ENCODE data around the gene BDNF.

Gene BDNF

DNA sequence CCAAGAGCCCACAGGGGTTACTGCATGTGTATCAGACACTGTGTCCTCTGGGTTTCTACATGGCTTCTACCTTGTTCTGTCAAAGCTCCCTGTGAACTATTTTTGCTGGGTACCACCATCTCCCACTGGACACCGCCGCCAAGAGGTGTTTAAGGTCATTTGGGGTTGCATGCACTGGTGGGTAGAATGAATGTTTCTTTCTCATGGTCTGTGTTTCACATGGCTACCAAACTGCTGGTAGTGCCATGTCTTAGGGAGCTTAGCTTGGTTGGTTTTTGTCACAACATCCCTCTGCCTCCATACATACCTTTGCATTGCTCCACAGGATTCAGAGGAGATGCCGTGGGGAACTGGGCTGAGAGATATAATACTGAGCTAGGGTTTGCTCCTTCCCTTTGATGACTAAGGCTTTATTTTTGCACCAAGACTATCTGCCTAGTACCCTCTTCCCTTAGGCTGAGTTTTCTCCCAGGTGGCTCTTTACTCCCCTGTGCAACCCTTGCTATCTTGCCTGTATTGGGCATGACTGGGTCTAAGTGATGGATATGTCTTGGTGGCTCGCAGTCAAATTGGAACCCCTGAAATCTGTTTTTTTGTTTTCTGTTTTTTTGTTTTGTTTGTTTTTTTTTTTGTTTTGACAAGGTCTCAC, 73.2 kb downstream of the BDNF start:
- H3K27ac Mint-ChIP-seq: no peak overlapping the region
- no peaks in the 10 kb centered on the region for H3K4me1 Mint-ChIP-seq

DNA sequence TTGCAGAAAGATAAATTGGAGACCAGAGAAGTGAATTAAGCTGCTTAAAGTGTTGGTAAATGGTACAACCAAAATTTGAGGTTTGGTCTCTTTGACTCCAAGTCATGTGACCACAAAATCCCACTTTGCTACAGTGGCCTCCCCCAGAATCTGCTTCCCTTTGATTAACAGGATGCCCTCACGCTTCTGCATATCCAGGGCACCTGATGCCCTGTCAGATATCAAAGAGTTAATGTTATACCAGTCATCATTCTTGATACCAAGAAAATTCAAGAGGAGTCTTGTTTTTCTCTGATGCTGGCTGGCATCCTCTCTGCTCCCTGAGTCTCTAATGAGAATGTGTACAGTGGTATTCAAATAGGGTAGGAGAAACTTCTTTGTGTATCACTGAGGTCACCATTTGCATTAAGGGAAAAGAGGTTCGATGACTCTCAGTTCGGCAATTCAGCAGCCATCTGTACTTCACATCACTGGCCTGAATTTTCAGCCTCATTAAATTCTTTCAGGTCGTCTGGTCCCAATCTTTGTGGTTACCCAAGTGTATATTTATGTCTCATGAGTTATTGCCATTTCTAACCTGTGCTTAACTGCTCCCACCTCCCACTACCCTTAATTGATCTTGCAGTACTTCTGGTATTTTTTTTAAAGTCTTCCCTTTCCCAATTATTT, 73.9 kb downstream of the BDNF start:
- Mint-ChIP-seq H3K4me1 (no peaks in the 10 kb centered on the region), H3K36me3 (no peaks in the 10 kb centered on the region), H3K27ac (no peak overlapping the region)

More for the DNA sequence above, 73.2 kb downstream of the BDNF start:
- no peak for DNase-seq (ENCODE audit: low spot score in 2 of 2)
- Mint-ChIP-seq H3K4me3 (no peak overlapping the region), H3K36me3 (no peaks in the 10 kb centered on the region), H3K9me3 (peaks cover 4% of the 10 kb centered on the region)
- ATAC-seq: no peak

DNA sequence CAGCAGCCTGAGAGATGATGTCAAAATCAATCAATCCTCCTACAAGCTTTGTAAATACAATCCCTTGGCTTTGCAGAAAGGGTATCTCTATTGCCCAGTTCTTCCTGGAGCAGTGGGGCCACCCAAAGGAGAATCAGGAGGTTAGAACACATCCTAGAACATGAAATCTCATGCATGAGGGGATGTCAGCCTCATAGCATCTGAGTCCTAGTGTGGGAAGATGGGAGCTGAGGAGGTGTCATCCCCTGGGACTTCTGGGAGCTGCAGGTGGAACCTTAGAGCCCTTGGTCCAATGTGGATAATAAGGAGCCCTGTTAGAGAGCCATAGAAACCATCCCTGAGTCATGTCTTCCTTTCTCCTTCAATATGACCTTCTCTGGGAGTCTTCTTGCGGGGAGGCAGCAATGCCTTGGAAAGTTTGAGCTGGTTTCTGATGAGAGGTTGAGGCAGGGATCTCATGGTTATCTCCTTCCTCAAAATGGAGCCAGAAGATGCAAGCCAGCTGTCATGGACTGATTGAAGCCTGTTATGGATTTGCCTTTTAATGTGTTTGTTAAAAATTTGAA, 74.8 kb downstream of the BDNF start:
- ATAC-seq (no peak), DNase-seq (ENCODE audit: low spot score in 2 of 2) (no peak)
- Mint-ChIP-seq H3K9me3 (peaks cover 4% of the 10 kb centered on the region), H3K4me3 (no peak overlapping the region), H3K27ac (no peak overlapping the region), H3K36me3 (no peaks in the 10 kb centered on the region), H3K4me1 (no peaks in the 10 kb centered on the region)

More for the DNA sequence above, 73.9 kb downstream of the BDNF start:
- ATAC-seq (no peak), DNase-seq (ENCODE audit: low spot score in 2 of 2) (no peak)
- H3K4me3 Mint-ChIP-seq: no peak overlapping the region
- peaks cover 4% of the 10 kb centered on the region for H3K9me3 Mint-ChIP-seq

DNA sequence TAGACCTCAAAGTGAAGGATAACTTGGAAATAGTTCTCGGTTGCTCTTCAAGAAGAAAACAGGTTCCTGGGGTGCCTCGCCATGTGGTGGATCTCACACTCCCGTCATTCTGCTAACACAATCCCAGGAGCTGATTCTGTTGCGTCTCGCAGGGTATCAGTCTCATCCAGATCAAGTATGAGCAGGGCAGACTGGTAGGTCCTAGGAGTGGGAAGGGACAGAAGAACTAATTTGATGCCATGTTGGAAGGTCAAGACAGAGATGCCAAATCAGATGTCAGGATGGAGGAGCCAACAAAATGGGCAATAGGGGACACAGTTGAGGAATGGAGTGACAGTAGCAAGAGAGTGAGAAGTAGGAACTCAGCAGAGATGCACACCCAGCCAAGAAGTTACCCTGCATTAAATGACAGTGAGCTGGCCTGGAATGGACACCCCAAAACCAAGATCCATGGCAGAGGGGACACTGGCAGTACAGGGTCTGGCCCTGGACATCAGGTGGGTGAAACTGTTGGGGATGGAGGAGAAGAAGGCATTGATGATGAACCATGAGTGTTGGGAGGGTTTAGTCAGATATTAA, 76.2 kb downstream of the BDNF start:
- H3K9me3 Mint-ChIP-seq: peaks cover 4% of the 10 kb centered on the region
- H3K27ac Mint-ChIP-seq: no peak overlapping the region
- H3K36me3 Mint-ChIP-seq: no peaks in the 10 kb centered on the region

DNA sequence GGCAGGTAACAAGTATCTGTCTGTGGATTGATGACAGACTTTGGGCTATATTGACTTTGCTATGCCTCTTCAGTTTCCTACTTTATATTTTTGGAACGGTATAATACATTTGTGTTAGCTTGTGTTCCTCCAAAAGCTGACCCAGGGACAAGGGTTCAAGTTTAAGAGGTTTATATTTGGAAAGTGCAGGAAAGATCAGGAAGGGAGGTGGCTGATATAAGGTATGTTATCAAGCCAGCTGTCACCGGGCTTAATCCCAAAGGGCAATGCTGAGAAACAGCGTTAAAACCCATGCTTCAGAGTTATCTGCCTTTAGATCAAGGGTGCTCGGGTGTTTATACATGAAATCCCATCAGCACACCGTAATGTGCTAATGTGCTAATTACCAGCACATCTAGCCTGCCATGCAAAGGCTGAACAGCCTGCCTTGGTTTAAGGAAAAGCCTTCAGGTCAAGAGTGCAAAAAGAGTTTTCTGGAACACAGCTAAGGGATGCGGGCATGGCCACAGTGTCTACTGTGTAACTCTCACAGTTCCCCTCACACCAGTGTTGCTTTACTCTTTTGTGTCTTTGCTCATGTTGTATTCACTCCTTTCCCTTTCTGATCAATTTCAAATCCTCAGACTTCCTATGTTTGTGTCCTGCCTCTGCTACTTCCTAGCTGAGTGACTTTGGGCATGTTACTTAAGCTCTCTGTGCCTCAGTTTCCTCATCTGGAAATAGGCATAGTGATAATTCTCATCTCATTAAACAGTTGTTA, 77.5 kb downstream of the BDNF start:
- ATAC-seq (no peak), DNase-seq (ENCODE audit: low spot score in 2 of 2) (no peak)
- Mint-ChIP-seq H3K4me1 (no peaks in the 10 kb centered on the region), H3K36me3 (no peaks in the 10 kb centered on the region), H3K27ac (no peak overlapping the region), H3K9me3 (peaks cover 4% of the 10 kb centered on the region), H3K4me3 (no peak overlapping the region)

More for the DNA sequence above, 76.2 kb downstream of the BDNF start:
- H3K4me3 Mint-ChIP-seq: no peak overlapping the region
- no peaks in the 10 kb centered on the region for H3K4me1 Mint-ChIP-seq
- ATAC-seq (peak; percentile 7), DNase-seq (ENCODE audit: low spot score in 2 of 2) (no peak)

DNA sequence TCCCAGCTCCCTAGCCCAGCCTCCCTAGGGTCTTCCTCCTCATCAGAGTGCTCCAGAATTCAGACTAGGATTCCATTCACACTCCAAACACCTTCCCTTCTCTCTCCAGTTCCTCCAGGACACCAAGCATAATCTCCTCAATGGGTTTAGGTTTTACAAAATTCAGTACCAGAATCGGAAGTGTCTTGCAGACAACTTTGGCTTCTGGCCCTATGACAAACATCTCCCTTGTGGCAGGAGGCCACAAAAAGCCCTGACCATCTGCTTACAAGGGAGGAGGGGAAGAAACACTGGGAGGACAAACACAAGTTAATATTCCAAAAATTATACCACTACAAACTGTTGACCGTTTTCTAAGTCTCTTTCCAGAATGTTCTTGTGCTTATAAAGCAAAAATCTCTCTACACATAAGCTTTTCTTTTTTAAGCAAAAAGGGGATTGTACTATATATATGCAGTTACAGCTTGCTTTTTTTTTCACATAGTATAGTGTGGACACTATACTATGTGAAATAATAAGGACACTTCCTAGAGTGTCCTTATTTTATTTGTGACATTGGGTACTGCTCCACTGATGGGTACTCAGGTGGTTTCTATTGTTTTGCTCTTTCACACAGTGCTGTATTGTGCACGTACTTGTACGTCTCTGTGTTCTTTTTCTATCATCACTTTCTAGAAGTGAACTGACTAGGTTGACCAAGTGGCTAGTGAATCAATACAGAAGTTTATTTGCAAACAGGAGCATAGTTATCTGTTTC, 78.7 kb downstream of the BDNF start:
- ATAC-seq: no peak
- Mint-ChIP-seq H3K9me3 (peaks cover 4% of the 10 kb centered on the region), H3K36me3 (no peaks in the 10 kb centered on the region), H3K4me3 (no peak overlapping the region), H3K4me1 (no peaks in the 10 kb centered on the region), H3K27ac (no peak overlapping the region)
- no peak for DNase-seq (ENCODE audit: low spot score in 2 of 2)

DNA sequence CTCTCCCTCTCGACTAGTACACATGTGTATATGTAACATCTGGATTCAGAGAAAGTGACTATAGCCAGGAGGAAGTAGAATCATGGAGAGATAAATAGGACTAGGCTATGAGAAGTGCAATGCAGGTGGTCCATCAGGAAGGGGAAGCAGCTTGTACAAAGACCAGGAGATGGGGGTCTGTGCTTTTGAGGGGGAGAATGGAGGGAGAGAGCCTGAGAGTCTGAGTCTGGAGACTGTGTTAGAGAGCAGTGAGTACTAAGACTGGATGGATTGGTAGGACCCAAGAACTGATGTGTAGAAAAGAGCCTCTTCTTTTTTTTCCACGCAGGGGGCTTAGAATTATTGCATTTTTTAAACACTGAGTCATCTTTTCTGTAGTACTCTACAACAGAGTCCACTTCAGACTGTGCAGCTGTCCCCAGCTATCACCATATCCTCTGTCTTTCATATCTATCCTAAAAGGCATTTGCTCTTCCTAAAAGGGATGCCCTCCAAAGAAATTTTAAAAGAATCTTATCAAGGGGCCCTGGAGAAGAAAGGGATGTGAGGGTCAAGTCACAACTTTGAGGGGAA, 80.4 kb downstream of the BDNF start:
- DNase-seq (ENCODE audit: low spot score in 2 of 2) (no peak), ATAC-seq (no peak)
- H3K4me3 Mint-ChIP-seq: no peak overlapping the region
- no peaks in the 10 kb centered on the region for H3K4me1 Mint-ChIP-seq
- no peaks in the 10 kb centered on the region for H3K36me3 Mint-ChIP-seq
- no peak overlapping the region for H3K27ac Mint-ChIP-seq
- peaks cover 4% of the 10 kb centered on the region for H3K9me3 Mint-ChIP-seq

DNA sequence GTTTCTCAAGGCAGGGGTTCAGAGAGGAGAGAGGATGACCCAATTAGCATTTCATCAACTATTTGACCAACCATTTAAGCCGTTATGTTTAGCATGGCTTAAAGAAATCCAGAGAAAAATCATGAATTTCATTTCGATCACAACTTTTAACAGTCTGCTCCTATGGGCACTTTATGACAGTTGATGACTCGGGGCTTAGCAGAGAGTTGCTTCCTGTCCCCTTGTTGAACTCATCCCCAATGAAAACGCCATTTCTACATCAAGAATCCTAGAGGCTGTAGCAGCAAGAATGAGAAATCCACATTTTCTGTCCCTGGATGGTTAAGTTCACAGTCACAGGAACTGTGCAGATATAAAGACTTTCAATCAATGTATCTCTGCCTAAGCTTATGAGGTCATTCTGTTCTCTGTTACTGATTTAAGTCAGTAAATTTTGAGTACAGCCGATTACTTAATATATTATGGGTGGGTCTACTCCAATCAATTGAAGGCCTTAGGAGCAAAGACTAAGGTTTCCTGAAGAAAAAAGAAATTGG, 81.1 kb downstream of the BDNF start:
- ATAC-seq (no peak), DNase-seq (ENCODE audit: low spot score in 2 of 2) (no peak)
- Mint-ChIP-seq H3K9me3 (peaks cover 2% of the 10 kb centered on the region), H3K27ac (no peak overlapping the region), H3K36me3 (no peaks in the 10 kb centered on the region), H3K4me3 (no peak overlapping the region), H3K4me1 (no peaks in the 10 kb centered on the region)

DNA sequence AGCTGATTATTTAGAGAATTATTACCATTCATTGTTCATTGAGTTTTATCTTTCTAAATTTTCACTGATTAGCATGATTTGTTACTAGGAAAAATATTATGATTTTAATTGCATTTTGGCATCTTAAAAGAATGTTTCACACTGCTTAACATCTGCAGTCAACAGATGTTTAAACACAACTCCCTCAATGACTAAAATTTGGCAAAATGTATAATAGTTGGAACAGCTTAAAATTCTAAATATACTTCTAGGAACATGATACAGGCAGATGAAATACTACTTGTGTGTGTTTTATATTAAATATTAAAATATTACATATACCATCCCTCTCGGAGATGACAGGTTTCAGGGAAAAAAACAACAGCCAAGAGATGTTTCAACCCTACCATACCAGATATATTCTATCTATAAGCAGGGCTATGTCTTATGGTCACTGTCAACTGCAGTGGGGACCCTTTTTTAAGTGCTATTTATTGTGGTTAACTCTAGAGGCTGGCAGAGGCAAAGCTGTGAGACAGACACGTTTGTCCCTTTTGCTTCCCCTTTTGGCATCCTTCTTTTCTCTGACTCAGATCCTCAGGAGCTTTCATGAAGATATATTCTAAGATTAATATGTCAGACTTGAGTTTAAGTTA, 81.9 kb downstream of the BDNF start:
- Mint-ChIP-seq H3K9me3 (no peaks in the 10 kb centered on the region), H3K36me3 (no peaks in the 10 kb centered on the region), H3K4me3 (no peak overlapping the region), H3K27ac (no peak overlapping the region), H3K4me1 (no peaks in the 10 kb centered on the region)
- no peak for DNase-seq (ENCODE audit: low spot score in 2 of 2)
- ATAC-seq: no peak

DNA sequence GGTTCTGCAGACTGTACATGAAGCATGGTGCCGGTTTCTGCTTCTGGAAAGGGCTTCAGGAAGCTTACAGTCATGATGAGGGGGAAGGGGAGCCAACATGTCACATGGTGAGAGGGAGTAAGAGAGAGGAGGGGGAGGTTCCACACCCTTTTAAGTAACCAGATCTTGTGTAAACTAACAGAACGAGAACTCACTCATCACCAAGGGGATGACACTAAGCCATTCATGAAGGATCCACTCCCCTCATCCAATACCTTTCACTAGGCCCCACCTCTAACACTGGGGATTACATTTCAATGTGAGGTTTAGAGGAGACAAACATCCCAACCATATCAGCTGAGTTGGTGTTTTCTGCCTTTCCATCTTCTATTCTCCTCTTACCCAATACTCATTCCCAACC, 83.5 kb downstream of the BDNF start:
- Mint-ChIP-seq H3K27ac (no peak overlapping the region), H3K4me1 (no peaks in the 10 kb centered on the region), H3K9me3 (no peaks in the 10 kb centered on the region), H3K36me3 (no peaks in the 10 kb centered on the region), H3K4me3 (no peak overlapping the region)
- DNase-seq (ENCODE audit: low spot score in 2 of 2): no peak
- ATAC-seq: no peak

DNA sequence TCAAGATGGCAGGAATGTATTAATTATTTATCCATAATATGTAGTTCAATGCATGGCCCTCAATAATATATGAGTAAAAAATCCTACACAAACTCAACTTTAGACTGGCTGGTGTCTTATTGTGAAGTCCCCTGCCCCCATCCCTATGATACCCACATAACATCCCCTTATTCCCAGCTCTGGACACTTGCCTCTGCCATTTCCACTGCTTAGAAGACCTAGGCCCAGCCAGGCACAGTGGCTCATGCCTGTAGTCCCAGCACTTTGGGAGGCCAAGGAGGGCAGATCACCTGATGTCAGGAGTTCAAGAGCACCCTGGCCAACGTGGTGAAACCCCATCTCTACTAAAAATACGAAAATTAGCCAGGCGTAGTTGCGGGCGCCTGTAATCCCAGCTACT, 84.4 kb downstream of the BDNF start:
- Mint-ChIP-seq H3K9me3 (no peaks in the 10 kb centered on the region), H3K36me3 (no peaks in the 10 kb centered on the region), H3K4me1 (no peaks in the 10 kb centered on the region), H3K4me3 (no peak overlapping the region), H3K27ac (no peak overlapping the region)
- ATAC-seq: no peak
- DNase-seq (ENCODE audit: low spot score in 2 of 2): no peak

DNA sequence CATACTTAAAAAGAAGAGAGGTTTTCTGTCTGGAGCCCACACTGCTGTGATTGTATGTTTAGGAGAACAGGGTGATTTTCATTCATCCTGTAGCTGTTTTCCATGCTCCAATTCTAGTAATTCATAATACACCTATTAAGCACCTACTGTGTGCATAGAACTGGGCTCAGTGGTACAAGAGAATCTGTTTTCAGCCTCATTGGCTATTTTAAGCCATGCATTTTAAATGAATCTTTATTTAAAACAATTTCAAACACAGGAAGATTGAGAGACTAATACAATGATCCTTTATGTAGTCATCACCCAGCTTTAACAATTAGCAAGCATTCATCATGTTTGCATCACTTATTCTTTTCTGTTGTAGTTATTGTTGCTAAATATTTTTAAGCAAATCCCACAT, 86.2 kb downstream of the BDNF start:
- no peaks in the 10 kb centered on the region for H3K36me3 Mint-ChIP-seq
- H3K27ac Mint-ChIP-seq: no peak overlapping the region
- ATAC-seq (no peak), DNase-seq (ENCODE audit: low spot score in 2 of 2) (no peak)
- no peak overlapping the region for H3K4me3 Mint-ChIP-seq
- H3K4me1 Mint-ChIP-seq: no peaks in the 10 kb centered on the region
- no peaks in the 10 kb centered on the region for H3K9me3 Mint-ChIP-seq

DNA sequence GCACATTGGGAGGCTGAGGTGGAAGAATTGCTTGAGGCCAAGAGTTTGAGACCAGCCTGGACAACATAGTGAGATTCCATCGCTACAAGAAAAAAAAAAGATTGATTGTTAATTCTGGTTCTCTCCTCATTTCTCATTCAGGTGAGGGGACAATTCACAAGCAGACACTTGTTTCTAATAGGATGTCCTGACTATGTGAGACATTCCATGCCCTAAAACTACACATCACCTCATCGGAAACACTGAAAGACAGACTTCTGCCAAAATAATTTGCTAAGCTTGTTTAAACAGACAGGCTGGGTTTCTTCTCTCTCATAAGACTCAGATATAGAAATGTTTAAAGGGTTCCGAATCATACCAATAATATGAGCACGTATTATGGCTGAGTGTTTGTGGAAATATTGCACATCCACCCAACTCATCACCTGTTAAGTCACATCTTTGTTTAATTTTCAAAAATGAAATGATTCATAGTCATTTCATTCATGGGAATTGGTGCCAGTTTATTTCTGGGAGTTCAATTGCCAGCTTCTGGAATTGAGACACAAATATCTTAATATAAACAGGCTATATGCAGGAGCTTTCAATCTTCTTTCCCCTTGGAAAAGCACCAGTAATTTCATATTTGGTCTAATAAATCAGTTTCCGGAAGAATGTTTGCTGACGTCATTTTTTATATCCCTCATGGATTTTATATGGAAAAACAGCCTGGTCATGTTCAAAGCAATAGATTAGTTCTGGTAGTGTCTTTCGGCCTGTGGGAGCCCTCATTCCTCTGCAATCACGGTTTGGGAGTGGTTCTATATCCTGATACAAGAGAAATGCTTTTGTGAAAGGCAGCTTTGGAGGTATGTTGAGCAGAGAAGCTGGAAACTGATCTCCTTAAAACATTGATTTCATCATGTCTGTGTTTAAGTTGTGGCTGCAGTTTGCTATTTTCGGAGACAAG, 87.0 kb downstream of the BDNF start:
- no peaks in the 10 kb centered on the region for H3K4me1 Mint-ChIP-seq
- H3K36me3 Mint-ChIP-seq: no peaks in the 10 kb centered on the region
- no peak overlapping the region for H3K27ac Mint-ChIP-seq
- DNase-seq (ENCODE audit: low spot score in 2 of 2): no peak
- H3K4me3 Mint-ChIP-seq: no peak overlapping the region
- ATAC-seq: no peak
- H3K9me3 Mint-ChIP-seq: no peaks in the 10 kb centered on the region

All from stimulated activated effector memory CD8-positive, alpha-beta T cell treated with anti-CD3 and anti-CD28 coated beads, Interleukin-12 subunit alpha, Interleukin-12 subunit beta, amount 100 ng/mL, for 72 hours (primary cell).